H9 (cell line): ENCODE results near the gene GRIN3B. TPM values are rescaled to one million over a fixed set of nuclear protein-coding genes. Genes with fewer than 3 reads are reported as not detected.

ENCODE experiments used
- DNase-seq: peaks from one replicate; pipeline ENCODE4 v3.0.0-alpha.2; 2017
- H2AFZ ChIP-seq: one replicate; pipeline ENCODE4 v1.6.1; 2013; ENCODE audit warnings: mild to moderate bottlenecking, low read length, control low read depth, moderate library complexity
- H2AK5ac ChIP-seq: 2 replicates; pipeline ENCODE4 v1.6.1; 2013; ENCODE audit warnings: low read length, control low read depth, mixed read lengths; ENCODE audit not compliant: insufficient read length
- H2BK120ac ChIP-seq: one replicate; pipeline ENCODE4 v1.6.1; 2013; ENCODE audit warnings: low read depth, mild to moderate bottlenecking, low read length, control low read depth, inconsistent platforms; ENCODE audit not compliant: poor library complexity, severe bottlenecking
- H2BK12ac ChIP-seq: 2 replicates; pipeline ENCODE4 v1.6.1; 2013; ENCODE audit warnings: low read length, control low read depth, mixed read lengths, low read depth; ENCODE audit not compliant: insufficient read length
- H2BK15ac ChIP-seq: 2 replicates; pipeline ENCODE4 v1.6.1; 2013; ENCODE audit warnings: low read depth, low read length, control low read depth
- H2BK20ac ChIP-seq: one replicate; pipeline ENCODE4 v1.6.1; 2013; ENCODE audit warnings: low read depth, mild to moderate bottlenecking, low read length, control low read depth, inconsistent platforms; ENCODE audit not compliant: poor library complexity, severe bottlenecking
- H2BK5ac ChIP-seq: 2 replicates; pipeline ENCODE4 v1.6.1; 2013; ENCODE audit warnings: low read length, control low read depth, mixed read lengths; ENCODE audit not compliant: insufficient read length
- H3K14ac ChIP-seq: 2 replicates; pipeline ENCODE4 v1.6.1; 2013; ENCODE audit warnings: low read length, control low read depth; ENCODE audit not compliant: insufficient read depth
- H3K18ac ChIP-seq: 2 replicates; pipeline ENCODE4 v1.6.1; 2013; ENCODE audit warnings: low read depth, mild to moderate bottlenecking, mixed read lengths, low read length, control low read depth; ENCODE audit not compliant: insufficient read length
- H3K23ac ChIP-seq: 2 replicates; pipeline ENCODE4 v1.6.1; 2013; ENCODE audit warnings: low read length, control low read depth, mixed read lengths, low read depth; ENCODE audit not compliant: insufficient read length
- H3K23me2 ChIP-seq: 2 replicates; pipeline ENCODE4 v1.6.1; 2013; ENCODE audit warnings: low read depth, mild to moderate bottlenecking, mixed read lengths, low read length, control low read depth; ENCODE audit not compliant: insufficient read length, poor library complexity, severe bottlenecking
- H3K27ac ChIP-seq: 2 replicates; pipeline ENCODE4 v1.5.1; 2013; ENCODE audit warnings: low read length, control low read depth, mixed read lengths, low read depth; ENCODE audit not compliant: insufficient read length
- H3K27me3 ChIP-seq: 2 replicates; pipeline ENCODE4 v1.6.1; 2013; ENCODE audit warnings: low read length, control low read depth, inconsistent platforms; ENCODE audit not compliant: insufficient read depth
- H3K4ac ChIP-seq: 2 replicates; pipeline ENCODE4 v1.6.1; 2013; ENCODE audit warnings: low read depth, mild to moderate bottlenecking, control low read depth, inconsistent platforms, low read length, moderate library complexity
- H3K4me1 ChIP-seq: 2 replicates; pipeline ENCODE4 v1.6.1; 2013; ENCODE audit warnings: low read length, control low read depth, inconsistent platforms; ENCODE audit not compliant: insufficient read depth
- H3K4me2 ChIP-seq: 2 replicates; pipeline ENCODE4 v1.6.1; 2013; ENCODE audit warnings: low read length, control low read depth, mixed read lengths; ENCODE audit not compliant: insufficient read length, insufficient read depth
- H3K56ac ChIP-seq: 2 replicates; pipeline ENCODE4 v1.6.1; 2013; ENCODE audit warnings: low read depth, mild to moderate bottlenecking, mixed read lengths, low read length, control low read depth; ENCODE audit not compliant: insufficient read length
- H3K79me1 ChIP-seq: 2 replicates; pipeline ENCODE4 v1.6.1; 2013; ENCODE audit warnings: low read depth, mild to moderate bottlenecking, moderate library complexity, low read length, control low read depth, inconsistent platforms; ENCODE audit not compliant: insufficient read depth, poor library complexity, severe bottlenecking
- H3K79me2 ChIP-seq: 2 replicates; pipeline ENCODE4 v1.6.1; 2013; ENCODE audit warnings: low read length, control low read depth, inconsistent platforms; ENCODE audit not compliant: insufficient read depth
- H3K9ac ChIP-seq: 2 replicates; pipeline ENCODE4 v1.6.1; 2013; ENCODE audit warnings: low read length, control low read depth, mixed read lengths; ENCODE audit not compliant: insufficient read length; ENCODE audit errors: extremely low read depth
- H3K9me3 ChIP-seq: one replicate; pipeline ENCODE4 v1.6.1; 2013; ENCODE audit warnings: low read depth, low read length, inconsistent platforms; ENCODE audit not compliant: control insufficient read depth
- H3T11ph ChIP-seq: one replicate; pipeline ENCODE4 v1.6.1; 2013; ENCODE audit warnings: mild to moderate bottlenecking, low read length, control low read depth, inconsistent platforms
- H4K20me1 ChIP-seq: one replicate; pipeline ENCODE4 v1.6.1; 2013; ENCODE audit not compliant: control insufficient read depth, insufficient read length, insufficient read depth
- H4K5ac ChIP-seq: 2 replicates; pipeline ENCODE4 v1.6.1; 2013; ENCODE audit warnings: low read depth, mild to moderate bottlenecking, mixed read lengths, low read length, control low read depth; ENCODE audit not compliant: insufficient read length
- H4K8ac ChIP-seq: replicated peaks from 2 replicates; pipeline ENCODE4 v1.6.1; 2013; ENCODE audit warnings: low read length, control low read depth, mixed read lengths, low read depth; ENCODE audit not compliant: insufficient read length
- H4K91ac ChIP-seq: 2 replicates; pipeline ENCODE4 v1.6.1; 2013; ENCODE audit warnings: low read depth, mild to moderate bottlenecking, moderate library complexity, mixed read lengths, low read length, control low read depth; ENCODE audit not compliant: insufficient read length
- H3K27ac Mint-ChIP-seq, 3 experiments: 2 replicates in 2 of 3; 3 replicates in 1 of 3; pipeline ENCODE4 v1.8.0; 2020 to 2021; ENCODE audit warnings: mixed read lengths in 3 of 3, mild to moderate bottlenecking in 1 of 3, moderate library complexity in 1 of 3
- H3K27me3 Mint-ChIP-seq: 2 replicates; pipeline ENCODE4 v1.8.0; 2021; ENCODE audit warnings: low read depth, mild to moderate bottlenecking, moderate library complexity, mixed read lengths
- H3K36me3 Mint-ChIP-seq, 3 experiments: 2 replicates in 2 of 3; 3 replicates in 1 of 3; pipeline ENCODE4 v1.8.0; 2020 to 2021; ENCODE audit warnings: low read depth in 3 of 3, mixed read lengths in 3 of 3; ENCODE audit not compliant: insufficient read depth in 1 of 3
- H3K4me1 Mint-ChIP-seq, 2 experiments: 2 replicates each; pipeline ENCODE4 v1.8.0; 2020; ENCODE audit warnings: mixed read lengths in 2 of 2
- H3K4me3 Mint-ChIP-seq, 2 experiments: 2 replicates in 1 of 2; 3 replicates in 1 of 2; pipeline ENCODE4 v1.8.0; 2020 to 2021; ENCODE audit warnings: mild to moderate bottlenecking in 2 of 2, mixed read lengths in 2 of 2, moderate library complexity in 1 of 2
- H3K9me3 Mint-ChIP-seq, 2 experiments: 2 replicates in 1 of 2; 3 replicates in 1 of 2; pipeline ENCODE4 v1.8.0; 2020; ENCODE audit warnings: mild to moderate bottlenecking in 2 of 2, mixed read lengths in 2 of 2, moderate library complexity in 1 of 2
- WGBS: extraction: QIAGEN DNeasy Blood & Tissue Kit; methylation state at CpG from one replicate; pipeline ENCODE4 v1.1.7; 2013; ENCODE audit warnings: missing lambda C conversion rate, low lambda C conversion rate, mixed read lengths; ENCODE audit not compliant: insufficient read length; ENCODE audit errors: extremely low coverage; 5-methylcytosine and 5-hydroxymethylcytosine counted together
- total RNA-seq: library from RNA; stranded (reverse); gene quantifications from 2 replicates; pipeline ENCODE4 v1.2.1, GENCODE V29; 2021
- TF ChIP-seq, protein P1 (sequence below): fragments of 200-600 bp; sonication (generic); conservative IDR thresholded peaks from 3 replicates; pipeline ENCODE4 v1.8.0; 2021; ENCODE audit warnings: antibody characterized with exemption, mild to moderate bottlenecking

GRIN3B gene
- total RNA-seq, 1 experiment from 2014 or later = 1.0 TPM

DNA sequence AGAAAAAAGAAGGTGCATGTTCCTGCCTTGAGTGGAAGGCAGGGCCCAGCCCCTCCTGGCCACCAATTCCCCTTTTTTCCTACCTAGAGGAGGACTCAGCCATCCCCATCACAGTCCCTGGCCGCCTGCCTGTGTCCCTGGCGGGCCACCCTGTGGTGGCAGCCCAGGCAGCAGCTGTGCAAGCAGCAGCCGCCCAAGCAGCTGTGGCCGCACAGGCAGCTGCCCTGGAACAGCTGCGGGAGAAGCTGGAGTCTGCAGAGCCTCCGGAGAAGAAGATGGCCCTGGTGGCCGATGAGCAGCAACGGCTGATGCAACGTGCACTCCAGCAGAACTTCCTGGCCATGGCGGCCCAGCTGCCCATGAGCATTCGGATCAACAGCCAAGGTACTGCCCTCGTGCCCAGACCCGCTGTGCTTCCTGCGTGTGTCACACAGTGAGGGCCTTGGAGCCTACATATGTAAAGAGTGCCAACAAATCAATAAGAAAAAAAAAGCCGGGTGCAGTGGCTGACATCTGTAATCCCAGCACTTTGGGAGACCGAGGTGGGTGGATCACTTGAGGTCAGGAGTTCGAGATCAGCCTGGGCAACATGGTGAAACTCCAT is 33.6 kb upstream of the GRIN3B start:
- no peaks in the 10 kb centered on the region for H3K27me3 Mint-ChIP-seq

More for the DNA sequence above, 33.6 kb upstream of the GRIN3B start:
- Histone ChIP-seq H2AFZ (no peak overlapping the region), H2AK5ac (no peak overlapping the region), H2BK12ac (no peak overlapping the region), H3K9ac (no peak overlapping the region), H3K4ac (no peak overlapping the region), H3K27me3 (no peaks in the 10 kb centered on the region), H3K79me1 (no peaks in the 10 kb centered on the region), H3K23ac (no peak overlapping the region), H3K79me2 (no peaks in the 10 kb centered on the region), H2BK20ac (no peak overlapping the region), H3K4me1 (no peaks in the 10 kb centered on the region), H3K4me2 (no peak overlapping the region), H3K14ac (no peak overlapping the region), H4K5ac (no peak overlapping the region), H3K56ac (no peak overlapping the region), H2BK5ac (no peak overlapping the region), H3K27ac (no peak overlapping the region), H2BK120ac (no peak overlapping the region), H4K8ac (no peak overlapping the region), H4K91ac (no peak overlapping the region), H3T11ph (no peak overlapping the region), H3K23me2 (no peaks in the 10 kb centered on the region), H2BK15ac (no peak overlapping the region), H4K20me1 (peaks cover 2% of the 10 kb centered on the region), H3K9me3 (peaks cover 7% of the 10 kb centered on the region), H3K18ac (no peak overlapping the region)
- WGBS = no CpG with 5 or more reads among the region's 17 CpGs
- H3K4me3 Mint-ChIP-seq = no peak overlapping the region
- no peak overlapping the region for H3K27ac Mint-ChIP-seq
- peaks cover 11 to 21% of the 10 kb centered on the region in 2 experiments for H3K9me3 Mint-ChIP-seq
- peaks cover 0 to 13% of the 10 kb centered on the region in 2 experiments; a peak in 3 of 4 replicates for H3K4me1 Mint-ChIP-seq
- no peak for DNase-seq
- TF ChIP-seq, protein P1, sequence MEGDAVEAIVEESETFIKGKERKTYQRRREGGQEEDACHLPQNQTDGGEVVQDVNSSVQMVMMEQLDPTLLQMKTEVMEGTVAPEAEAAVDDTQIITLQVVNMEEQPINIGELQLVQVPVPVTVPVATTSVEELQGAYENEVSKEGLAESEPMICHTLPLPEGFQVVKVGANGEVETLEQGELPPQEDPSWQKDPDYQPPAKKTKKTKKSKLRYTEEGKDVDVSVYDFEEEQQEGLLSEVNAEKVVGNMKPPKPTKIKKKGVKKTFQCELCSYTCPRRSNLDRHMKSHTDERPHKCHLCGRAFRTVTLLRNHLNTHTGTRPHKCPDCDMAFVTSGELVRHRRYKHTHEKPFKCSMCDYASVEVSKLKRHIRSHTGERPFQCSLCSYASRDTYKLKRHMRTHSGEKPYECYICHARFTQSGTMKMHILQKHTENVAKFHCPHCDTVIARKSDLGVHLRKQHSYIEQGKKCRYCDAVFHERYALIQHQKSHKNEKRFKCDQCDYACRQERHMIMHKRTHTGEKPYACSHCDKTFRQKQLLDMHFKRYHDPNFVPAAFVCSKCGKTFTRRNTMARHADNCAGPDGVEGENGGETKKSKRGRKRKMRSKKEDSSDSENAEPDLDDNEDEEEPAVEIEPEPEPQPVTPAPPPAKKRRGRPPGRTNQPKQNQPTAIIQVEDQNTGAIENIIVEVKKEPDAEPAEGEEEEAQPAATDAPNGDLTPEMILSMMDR = no peak
- peaks cover 57 to 78% (median 72%) of the 10 kb centered on the region in 3 experiments for H3K36me3 Mint-ChIP-seq
